GM23338 (cell line): ENCODE results near the gene FBXO24. TPM values are rescaled to one million over a fixed set of nuclear protein-coding genes. Genes with fewer than 3 reads are reported as not detected.

Source experiments
- CREB1 ChIP-seq: fragments of 250-450 bp; sonication (Bioruptor Pico); IDR thresholded peaks from 2 replicates; pipeline ENCODE4 v1.5.0; 2020; ENCODE audit warnings: low read depth, mild to moderate bottlenecking, moderate library complexity
- EZH2 ChIP-seq: fragments of 200-600 bp; sonication (generic); IDR thresholded peaks from one replicate; pipeline ENCODE4 v1.8.0; 2017; ENCODE audit warnings: antibody characterized with exemption, mild to moderate bottlenecking, low read depth; ENCODE audit not compliant: unreplicated experiment
- EZH2phosphoT487 ChIP-seq: fragments of 200-600 bp; sonication (generic); IDR thresholded peaks from one replicate; pipeline ENCODE4 v1.8.1; 2018; ENCODE audit warnings: antibody characterized with exemption; ENCODE audit not compliant: unreplicated experiment
- JUNB ChIP-seq: IDR thresholded peaks from one replicate; pipeline ENCODE4 v1.6.1; 2016; ENCODE audit warnings: antibody characterized with exemption; ENCODE audit not compliant: unreplicated experiment
- NANOG ChIP-seq: IDR thresholded peaks from 2 replicates; pipeline ENCODE4 v1.6.1; 2016; ENCODE audit warnings: antibody characterized with exemption, borderline replicate concordance
- POLR2AphosphoS5 ChIP-seq: IDR thresholded peaks from 2 replicates; pipeline ENCODE4 v1.6.1; 2016; ENCODE audit warnings: antibody characterized with exemption, low read depth
- STAT1 ChIP-seq: IDR thresholded peaks from one replicate; pipeline ENCODE4 v1.6.1; 2016; ENCODE audit warnings: antibody characterized with exemption; ENCODE audit not compliant: unreplicated experiment
- ZNF114 ChIP-seq: fragments of 250-450 bp; sonication (Bioruptor Pico); IDR thresholded peaks from 2 replicates; pipeline ENCODE4 v1.5.0; 2020; ENCODE audit warnings: mild to moderate bottlenecking, moderate library complexity
- polyA plus RNA-seq: library from polyadenylated mRNA; unstranded; fragments of >200 nt; fragmentation: Nextera tagmentation; extraction: Ambion mirVana; gene quantifications from 2 replicates; pipeline ENCODE4 v1.2.1, GENCODE V29; 2016
- total RNA-seq: library from RNA; depleted of rRNA; stranded (reverse); fragments of >200 nt; shearing (Covaris generic); gene quantifications from 2 replicates; pipeline ENCODE4 v1.2.3, GENCODE V29; 2014
- TF ChIP-seq, protein P1 (sequence below): fragments of 250-450 bp; sonication (Bioruptor Pico); IDR thresholded peaks from 2 replicates; pipeline ENCODE4 v1.5.0; 2020; ENCODE audit warnings: mild to moderate bottlenecking, moderate library complexity
- TF ChIP-seq, protein P2 (sequence below): IDR thresholded peaks from one replicate; pipeline ENCODE4 v1.6.1; 2018; ENCODE audit warnings: antibody characterized with exemption; ENCODE audit not compliant: unreplicated experiment
- TF ChIP-seq, protein P3 (sequence below): IDR thresholded peaks from 2 replicates; pipeline ENCODE4 v1.6.1; 2016; ENCODE audit warnings: antibody characterized with exemption

FBXO24 gene
- total and polyA plus RNA-seq, 2 experiments from 2014 or later: 2.1 to 2.4 TPM

DNA sequence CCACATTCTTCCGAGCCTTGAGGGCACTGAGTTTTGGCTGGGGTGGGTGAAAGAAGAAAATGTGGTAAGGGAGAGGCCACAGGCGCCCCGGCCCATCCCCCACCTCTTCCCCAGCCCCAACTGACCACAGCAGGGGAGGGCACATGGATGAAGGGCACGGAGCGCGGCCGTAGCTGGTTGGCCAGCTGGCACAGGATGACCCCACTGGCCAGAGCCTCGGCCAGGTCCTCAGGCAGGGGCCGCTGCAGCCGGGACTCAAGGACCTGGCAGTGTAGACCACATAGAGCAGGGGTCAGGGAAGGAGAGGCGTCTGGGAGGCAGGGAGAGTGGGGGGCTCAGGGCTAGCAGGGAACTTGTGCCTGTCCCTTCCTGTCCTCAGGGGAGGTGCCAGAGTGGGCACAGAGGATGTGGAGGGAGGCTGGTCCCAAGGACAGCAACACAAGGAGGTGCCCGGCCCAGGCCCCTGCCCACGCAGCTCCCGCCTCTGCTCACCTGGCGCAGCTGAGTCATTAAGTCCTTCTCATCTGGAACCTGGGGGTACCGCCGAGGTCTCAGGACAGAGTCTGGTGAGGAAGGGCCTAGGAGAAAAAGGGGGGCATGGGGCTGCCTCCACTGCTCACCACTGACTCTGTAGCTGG lies 10.3 kb upstream of the FBXO24 start (continued):
- TF ChIP-seq, protein P1, sequence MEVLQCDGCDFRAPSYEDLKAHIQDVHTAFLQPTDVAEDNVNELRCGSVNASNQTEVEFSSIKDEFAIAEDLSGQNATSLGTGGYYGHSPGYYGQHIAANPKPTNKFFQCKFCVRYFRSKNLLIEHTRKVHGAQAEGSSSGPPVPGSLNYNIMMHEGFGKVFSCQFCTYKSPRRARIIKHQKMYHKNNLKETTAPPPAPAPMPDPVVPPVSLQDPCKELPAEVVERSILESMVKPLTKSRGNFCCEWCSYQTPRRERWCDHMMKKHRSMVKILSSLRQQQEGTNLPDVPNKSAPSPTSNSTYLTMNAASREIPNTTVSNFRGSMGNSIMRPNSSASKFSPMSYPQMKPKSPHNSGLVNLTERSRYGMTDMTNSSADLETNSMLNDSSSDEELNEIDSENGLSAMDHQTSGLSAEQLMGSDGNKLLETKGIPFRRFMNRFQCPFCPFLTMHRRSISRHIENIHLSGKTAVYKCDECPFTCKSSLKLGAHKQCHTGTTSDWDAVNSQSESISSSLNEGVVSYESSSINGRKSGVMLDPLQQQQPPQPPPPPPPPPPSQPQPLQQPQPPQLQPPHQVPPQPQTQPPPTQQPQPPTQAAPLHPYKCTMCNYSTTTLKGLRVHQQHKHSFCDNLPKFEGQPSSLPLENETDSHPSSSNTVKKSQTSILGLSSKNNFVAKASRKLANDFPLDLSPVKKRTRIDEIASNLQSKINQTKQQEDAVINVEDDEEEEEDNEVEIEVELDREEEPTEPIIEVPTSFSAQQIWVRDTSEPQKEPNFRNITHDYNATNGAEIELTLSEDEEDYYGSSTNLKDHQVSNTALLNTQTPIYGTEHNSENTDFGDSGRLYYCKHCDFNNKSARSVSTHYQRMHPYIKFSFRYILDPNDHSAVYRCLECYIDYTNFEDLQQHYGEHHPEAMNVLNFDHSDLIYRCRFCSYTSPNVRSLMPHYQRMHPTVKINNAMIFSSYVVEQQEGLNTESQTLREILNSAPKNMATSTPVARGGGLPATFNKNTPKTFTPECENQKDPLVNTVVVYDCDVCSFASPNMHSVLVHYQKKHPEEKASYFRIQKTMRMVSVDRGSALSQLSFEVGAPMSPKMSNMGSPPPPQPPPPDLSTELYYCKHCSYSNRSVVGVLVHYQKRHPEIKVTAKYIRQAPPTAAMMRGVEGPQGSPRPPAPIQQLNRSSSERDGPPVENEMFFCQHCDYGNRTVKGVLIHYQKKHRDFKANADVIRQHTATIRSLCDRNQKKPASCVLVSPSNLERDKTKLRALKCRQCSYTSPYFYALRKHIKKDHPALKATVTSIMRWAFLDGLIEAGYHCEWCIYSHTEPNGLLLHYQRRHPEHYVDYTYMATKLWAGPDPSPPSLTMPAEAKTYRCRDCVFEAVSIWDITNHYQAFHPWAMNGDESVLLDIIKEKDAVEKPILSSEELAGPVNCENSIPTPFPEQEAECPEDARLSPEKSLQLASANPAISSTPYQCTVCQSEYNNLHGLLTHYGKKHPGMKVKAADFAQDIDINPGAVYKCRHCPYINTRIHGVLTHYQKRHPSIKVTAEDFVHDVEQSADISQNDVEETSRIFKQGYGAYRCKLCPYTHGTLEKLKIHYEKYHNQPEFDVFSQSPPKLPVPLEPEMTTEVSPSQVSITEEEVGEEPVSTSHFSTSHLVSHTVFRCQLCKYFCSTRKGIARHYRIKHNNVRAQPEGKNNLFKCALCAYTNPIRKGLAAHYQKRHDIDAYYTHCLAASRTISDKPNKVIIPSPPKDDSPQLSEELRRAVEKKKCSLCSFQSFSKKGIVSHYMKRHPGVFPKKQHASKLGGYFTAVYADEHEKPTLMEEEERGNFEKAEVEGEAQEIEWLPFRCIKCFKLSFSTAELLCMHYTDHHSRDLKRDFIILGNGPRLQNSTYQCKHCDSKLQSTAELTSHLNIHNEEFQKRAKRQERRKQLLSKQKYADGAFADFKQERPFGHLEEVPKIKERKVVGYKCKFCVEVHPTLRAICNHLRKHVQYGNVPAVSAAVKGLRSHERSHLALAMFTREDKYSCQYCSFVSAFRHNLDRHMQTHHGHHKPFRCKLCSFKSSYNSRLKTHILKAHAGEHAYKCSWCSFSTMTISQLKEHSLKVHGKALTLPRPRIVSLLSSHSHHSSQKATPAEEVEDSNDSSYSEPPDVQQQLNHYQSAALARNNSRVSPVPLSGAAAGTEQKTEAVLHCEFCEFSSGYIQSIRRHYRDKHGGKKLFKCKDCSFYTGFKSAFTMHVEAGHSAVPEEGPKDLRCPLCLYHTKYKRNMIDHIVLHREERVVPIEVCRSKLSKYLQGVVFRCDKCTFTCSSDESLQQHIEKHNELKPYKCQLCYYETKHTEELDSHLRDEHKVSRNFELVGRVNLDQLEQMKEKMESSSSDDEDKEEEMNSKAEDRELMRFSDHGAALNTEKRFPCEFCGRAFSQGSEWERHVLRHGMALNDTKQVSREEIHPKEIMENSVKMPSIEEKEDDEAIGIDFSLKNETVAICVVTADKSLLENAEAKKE (CRISPR knock-in tag): no peak
- TF ChIP-seq, protein P2, sequence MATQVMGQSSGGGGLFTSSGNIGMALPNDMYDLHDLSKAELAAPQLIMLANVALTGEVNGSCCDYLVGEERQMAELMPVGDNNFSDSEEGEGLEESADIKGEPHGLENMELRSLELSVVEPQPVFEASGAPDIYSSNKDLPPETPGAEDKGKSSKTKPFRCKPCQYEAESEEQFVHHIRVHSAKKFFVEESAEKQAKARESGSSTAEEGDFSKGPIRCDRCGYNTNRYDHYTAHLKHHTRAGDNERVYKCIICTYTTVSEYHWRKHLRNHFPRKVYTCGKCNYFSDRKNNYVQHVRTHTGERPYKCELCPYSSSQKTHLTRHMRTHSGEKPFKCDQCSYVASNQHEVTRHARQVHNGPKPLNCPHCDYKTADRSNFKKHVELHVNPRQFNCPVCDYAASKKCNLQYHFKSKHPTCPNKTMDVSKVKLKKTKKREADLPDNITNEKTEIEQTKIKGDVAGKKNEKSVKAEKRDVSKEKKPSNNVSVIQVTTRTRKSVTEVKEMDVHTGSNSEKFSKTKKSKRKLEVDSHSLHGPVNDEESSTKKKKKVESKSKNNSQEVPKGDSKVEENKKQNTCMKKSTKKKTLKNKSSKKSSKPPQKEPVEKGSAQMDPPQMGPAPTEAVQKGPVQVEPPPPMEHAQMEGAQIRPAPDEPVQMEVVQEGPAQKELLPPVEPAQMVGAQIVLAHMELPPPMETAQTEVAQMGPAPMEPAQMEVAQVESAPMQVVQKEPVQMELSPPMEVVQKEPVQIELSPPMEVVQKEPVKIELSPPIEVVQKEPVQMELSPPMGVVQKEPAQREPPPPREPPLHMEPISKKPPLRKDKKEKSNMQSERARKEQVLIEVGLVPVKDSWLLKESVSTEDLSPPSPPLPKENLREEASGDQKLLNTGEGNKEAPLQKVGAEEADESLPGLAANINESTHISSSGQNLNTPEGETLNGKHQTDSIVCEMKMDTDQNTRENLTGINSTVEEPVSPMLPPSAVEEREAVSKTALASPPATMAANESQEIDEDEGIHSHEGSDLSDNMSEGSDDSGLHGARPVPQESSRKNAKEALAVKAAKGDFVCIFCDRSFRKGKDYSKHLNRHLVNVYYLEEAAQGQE: no peak
- TF ChIP-seq JUNB (no peak), EZH2phosphoT487 (no peak), EZH2 (no peak), POLR2AphosphoS5 (no peak), STAT1 (no peak), CREB1 (CRISPR knock-in tag) (no peak), ZNF114 (CRISPR knock-in tag) (no peak), NANOG (no peak)
- TF ChIP-seq, protein P3, sequence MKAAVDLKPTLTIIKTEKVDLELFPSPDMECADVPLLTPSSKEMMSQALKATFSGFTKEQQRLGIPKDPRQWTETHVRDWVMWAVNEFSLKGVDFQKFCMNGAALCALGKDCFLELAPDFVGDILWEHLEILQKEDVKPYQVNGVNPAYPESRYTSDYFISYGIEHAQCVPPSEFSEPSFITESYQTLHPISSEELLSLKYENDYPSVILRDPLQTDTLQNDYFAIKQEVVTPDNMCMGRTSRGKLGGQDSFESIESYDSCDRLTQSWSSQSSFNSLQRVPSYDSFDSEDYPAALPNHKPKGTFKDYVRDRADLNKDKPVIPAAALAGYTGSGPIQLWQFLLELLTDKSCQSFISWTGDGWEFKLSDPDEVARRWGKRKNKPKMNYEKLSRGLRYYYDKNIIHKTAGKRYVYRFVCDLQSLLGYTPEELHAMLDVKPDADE: no peak
